Transverse colon (tissue), 3 donors: ENCODE data around the gene ITPKB.

ENCODE experiments used
- EP300 ChIP-seq: sonication (generic); formaldehyde crosslinking; IDR thresholded peaks from one replicate; pipeline ENCODE4 v1.6.1; 2017; ENCODE audit warnings: antibody characterized with exemption, low read depth
- POLR2A ChIP-seq: fragments of 450-650 bp; IDR thresholded peaks from one replicate; pipeline ENCODE4 v1.6.1; 2016; ENCODE audit warnings: antibody characterized with exemption, mild to moderate bottlenecking, moderate library complexity
- TF ChIP-seq, protein P1 (sequence below), 5 experiments: fragments of 200-600 bp in 3 of 5; fragments of 450-650 bp in 2 of 5; sonication (generic) in 3 of 5; IDR thresholded peaks; 1 replicate in 2 of 5; 2 replicates in 3 of 5; pipeline ENCODE4 v1.5.1; 2016 to 2017; ENCODE audit warnings: antibody characterized with exemption in 5 of 5, inconsistent platforms in 3 of 5, mild to moderate bottlenecking in 2 of 5, moderate library complexity in 1 of 5

DNA sequence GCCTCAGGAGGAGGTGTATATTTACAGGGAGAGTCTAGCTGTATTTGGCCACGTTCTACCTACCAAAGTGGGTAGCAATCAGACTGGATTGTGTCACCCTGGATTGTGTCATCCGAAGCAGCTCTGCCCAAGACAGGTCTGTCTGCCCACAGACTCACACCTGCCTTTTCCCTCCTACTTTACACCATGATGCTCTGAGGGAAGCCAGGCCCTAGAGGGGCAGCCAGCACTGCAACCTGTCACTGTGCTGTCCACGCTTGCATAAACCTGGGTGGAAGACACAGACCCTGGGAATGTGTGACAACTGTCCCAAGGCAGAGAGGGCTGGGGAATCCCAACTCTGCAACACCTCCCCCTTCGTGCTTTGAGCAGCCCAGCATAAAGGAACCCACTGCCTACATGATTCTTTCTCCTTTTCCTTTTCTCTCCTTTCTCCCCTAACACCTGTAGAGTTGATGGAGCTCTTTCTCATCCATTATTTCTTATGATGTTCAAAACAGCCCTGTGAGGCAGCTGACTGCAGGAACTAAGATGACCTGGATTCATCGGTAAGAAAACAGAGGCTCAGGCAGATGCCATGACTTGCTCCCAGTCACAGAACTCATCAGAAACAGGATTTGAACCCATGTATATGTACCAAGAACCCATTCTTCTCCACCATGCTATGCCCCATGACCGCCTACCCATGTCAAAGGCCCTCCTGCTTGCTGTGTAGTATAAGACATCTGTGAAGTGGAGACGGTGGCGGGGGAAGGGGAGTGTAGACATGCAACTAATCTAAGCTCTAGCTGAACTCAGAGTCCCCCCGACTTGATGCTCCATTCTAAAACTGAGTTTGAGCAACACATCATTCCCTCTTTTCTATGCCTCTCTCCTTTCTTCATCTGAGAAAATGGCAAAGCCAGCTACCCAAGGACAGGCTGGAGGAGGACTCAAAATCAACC lies 55.9 kb downstream of the ITPKB start:
- TF ChIP-seq, protein P1, sequence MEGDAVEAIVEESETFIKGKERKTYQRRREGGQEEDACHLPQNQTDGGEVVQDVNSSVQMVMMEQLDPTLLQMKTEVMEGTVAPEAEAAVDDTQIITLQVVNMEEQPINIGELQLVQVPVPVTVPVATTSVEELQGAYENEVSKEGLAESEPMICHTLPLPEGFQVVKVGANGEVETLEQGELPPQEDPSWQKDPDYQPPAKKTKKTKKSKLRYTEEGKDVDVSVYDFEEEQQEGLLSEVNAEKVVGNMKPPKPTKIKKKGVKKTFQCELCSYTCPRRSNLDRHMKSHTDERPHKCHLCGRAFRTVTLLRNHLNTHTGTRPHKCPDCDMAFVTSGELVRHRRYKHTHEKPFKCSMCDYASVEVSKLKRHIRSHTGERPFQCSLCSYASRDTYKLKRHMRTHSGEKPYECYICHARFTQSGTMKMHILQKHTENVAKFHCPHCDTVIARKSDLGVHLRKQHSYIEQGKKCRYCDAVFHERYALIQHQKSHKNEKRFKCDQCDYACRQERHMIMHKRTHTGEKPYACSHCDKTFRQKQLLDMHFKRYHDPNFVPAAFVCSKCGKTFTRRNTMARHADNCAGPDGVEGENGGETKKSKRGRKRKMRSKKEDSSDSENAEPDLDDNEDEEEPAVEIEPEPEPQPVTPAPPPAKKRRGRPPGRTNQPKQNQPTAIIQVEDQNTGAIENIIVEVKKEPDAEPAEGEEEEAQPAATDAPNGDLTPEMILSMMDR (IDR thresholded peaks at IDR 0.05) = no peak
- TF ChIP-seq POLR2A = no peak
- no peak for TF ChIP-seq EP300
